ENCODE data around the gene FRMD5. TPM values are rescaled to one million over a fixed set of nuclear protein-coding genes. Genes with fewer than 3 reads are reported as not detected.

The FRMD5 gene
- total RNA-seq, 1 experiment from 2014 or later: 3.9 TPM

DNA sequence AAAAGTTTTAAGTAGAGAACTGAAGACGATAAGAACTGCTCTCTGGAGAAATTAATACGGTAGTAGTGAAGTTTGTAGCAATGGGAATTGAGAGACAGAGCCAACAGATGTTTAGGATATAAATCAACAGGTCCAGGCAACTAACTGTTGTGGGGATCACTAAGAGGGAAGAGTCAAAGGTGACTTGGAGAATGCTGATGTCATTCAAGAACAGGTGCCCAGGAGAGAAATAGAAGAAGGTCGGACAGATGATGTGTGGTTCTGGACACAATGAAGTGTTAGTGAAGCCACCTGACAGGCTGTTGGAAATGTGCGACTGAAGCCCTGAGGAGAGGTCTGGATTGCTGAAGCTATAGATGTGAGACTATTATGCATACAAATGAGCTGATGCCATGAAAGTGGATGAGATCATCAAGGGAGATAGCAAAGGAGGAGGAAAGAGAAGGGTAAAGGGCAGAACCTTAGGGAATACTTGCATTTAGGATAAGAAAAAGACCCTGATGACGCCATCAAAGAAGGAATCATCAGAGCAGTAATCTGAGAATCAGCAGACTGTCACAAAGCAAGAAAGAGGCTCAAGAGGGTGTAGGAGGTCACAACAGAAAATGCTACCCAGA, 183.7 kb downstream of the FRMD5 start:
- no CpG with 5 or more reads among the region's 5 CpGs for WGBS (ENCODE audit: extremely low coverage, insufficient read length, low lambda C conversion rate)
- no peak overlapping the region for H3K27ac ChIP-seq (ENCODE audit: insufficient read length, low read depth, low read length)

More for the DNA sequence above, 183.7 kb downstream of the FRMD5 start:
- Histone ChIP-seq H3K14ac (ENCODE audit: insufficient read depth, low read length) (no peak overlapping the region), H3K79me2 (ENCODE audit: insufficient read depth, low read length) (no peaks in the 10 kb centered on the region), H3K18ac (ENCODE audit: insufficient read length, low read depth, low read length) (no peak overlapping the region), H2AK5ac (ENCODE audit: insufficient read length, low read length) (no peak overlapping the region), H2BK12ac (ENCODE audit: insufficient read length, low read depth, low read length) (no peak overlapping the region), H3K23ac (ENCODE audit: insufficient read length, low read depth, low read length) (no peak overlapping the region), H2BK5ac (ENCODE audit: insufficient read length, low read length) (no peak overlapping the region), H3K4me2 (ENCODE audit: insufficient read depth, insufficient read length, low read length) (no peak overlapping the region), H2BK15ac (ENCODE audit: low read depth, low read length) (no peak overlapping the region), H3K9ac (ENCODE audit: extremely low read depth, insufficient read length, low read length) (no peak overlapping the region), H4K5ac (ENCODE audit: insufficient read length, low read depth, low read length) (no peak overlapping the region), H3K56ac (ENCODE audit: insufficient read length, low read depth, low read length) (no peak overlapping the region), H3K4ac (ENCODE audit: low read depth, low read length) (no peak overlapping the region), H3K4me1 (ENCODE audit: insufficient read depth, low read length) (no peaks in the 10 kb centered on the region), H3K23me2 (ENCODE audit: insufficient read length, low read depth, low read length, poor library complexity, severe bottlenecking) (no peaks in the 10 kb centered on the region), H3K79me1 (ENCODE audit: insufficient read depth, low read depth, low read length, poor library complexity, severe bottlenecking) (no peaks in the 10 kb centered on the region), H3T11ph (ENCODE audit: low read length) (no peak overlapping the region), H2AFZ (ENCODE audit: low read length) (no peak overlapping the region), H2BK120ac (ENCODE audit: low read depth, low read length, poor library complexity, severe bottlenecking) (no peak overlapping the region), H4K91ac (ENCODE audit: insufficient read length, low read depth, low read length) (no peak overlapping the region), H3K9me3 (ENCODE audit: control insufficient read depth, low read depth, low read length) (no peaks in the 10 kb centered on the region), H2BK20ac (ENCODE audit: low read depth, low read length, poor library complexity, severe bottlenecking) (no peak overlapping the region), H4K20me1 (ENCODE audit: control insufficient read depth, insufficient read depth, insufficient read length) (no peaks in the 10 kb centered on the region), H4K8ac (replicated peaks; ENCODE audit: insufficient read length, low read depth, low read length) (no peak overlapping the region), H3K27me3 (ENCODE audit: insufficient read depth, low read length) (no peaks in the 10 kb centered on the region)
- Mint-ChIP-seq H3K4me3 (no peak overlapping the region), H3K27me3 (ENCODE audit: low read depth) (no peaks in the 10 kb centered on the region), H3K9me3 (no peaks in the 10 kb centered on the region), H3K27ac (no peak overlapping the region), H3K36me3 (ENCODE audit: insufficient read depth in 1 of 3, low read depth in 3 of 3) (no peaks in the 10 kb centered on the region), H3K4me1 (no peaks in the 10 kb centered on the region)
- TF ChIP-seq, protein P1, sequence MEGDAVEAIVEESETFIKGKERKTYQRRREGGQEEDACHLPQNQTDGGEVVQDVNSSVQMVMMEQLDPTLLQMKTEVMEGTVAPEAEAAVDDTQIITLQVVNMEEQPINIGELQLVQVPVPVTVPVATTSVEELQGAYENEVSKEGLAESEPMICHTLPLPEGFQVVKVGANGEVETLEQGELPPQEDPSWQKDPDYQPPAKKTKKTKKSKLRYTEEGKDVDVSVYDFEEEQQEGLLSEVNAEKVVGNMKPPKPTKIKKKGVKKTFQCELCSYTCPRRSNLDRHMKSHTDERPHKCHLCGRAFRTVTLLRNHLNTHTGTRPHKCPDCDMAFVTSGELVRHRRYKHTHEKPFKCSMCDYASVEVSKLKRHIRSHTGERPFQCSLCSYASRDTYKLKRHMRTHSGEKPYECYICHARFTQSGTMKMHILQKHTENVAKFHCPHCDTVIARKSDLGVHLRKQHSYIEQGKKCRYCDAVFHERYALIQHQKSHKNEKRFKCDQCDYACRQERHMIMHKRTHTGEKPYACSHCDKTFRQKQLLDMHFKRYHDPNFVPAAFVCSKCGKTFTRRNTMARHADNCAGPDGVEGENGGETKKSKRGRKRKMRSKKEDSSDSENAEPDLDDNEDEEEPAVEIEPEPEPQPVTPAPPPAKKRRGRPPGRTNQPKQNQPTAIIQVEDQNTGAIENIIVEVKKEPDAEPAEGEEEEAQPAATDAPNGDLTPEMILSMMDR (conservative IDR thresholded peaks at IDR 0.05): no peak
- no peak for DNase-seq
